A673 (cell line): ENCODE results near the gene PHC2. TPM values are rescaled to one million over a fixed set of nuclear protein-coding genes. Genes with fewer than 3 reads are reported as not detected.

Experiments
- BruUV-seq: library from RNA; stranded (reverse); fragments of 400-500 nt; replicated peaks from 2 replicates; lab custom pipeline; 2021; lab: Mats Ljungman, UMichigan
- CTCF ChIA-PET: fragments of 300-600 bp; sonication (Branson Sonifier 250); formaldehyde crosslinking; loops from one replicate; lab custom pipeline; 2022; ENCODE audit warnings: antibody characterized with exemption; lab: Charles Lee
- POLR2A ChIA-PET: fragments of 300-600 bp; sonication (Branson Sonifier 250); formaldehyde crosslinking; loops from one replicate; lab custom pipeline; 2022; ENCODE audit warnings: antibody characterized with exemption; ENCODE audit not compliant: low non-redundant PET; lab: Charles Lee
- DNase-seq: peaks from one replicate; pipeline ENCODE4 v3.0.0-alpha.2; 2015; ENCODE audit warnings: low spot score
- H3K27ac ChIP-seq: fragments of 200-600 bp; sonication (generic); 2 replicates; pipeline ENCODE4 v1.5.1; 2016; ENCODE audit warnings: mixed run types, low read depth, mild to moderate bottlenecking, mixed read lengths, antibody characterized with exemption, low read length; ENCODE audit not compliant: poor library complexity, severe bottlenecking
- H3K27me3 ChIP-seq: fragments of 200-600 bp; sonication (generic); replicated peaks from 2 replicates; pipeline ENCODE4 v1.6.1; 2017; ENCODE audit warnings: mixed run types, low read depth, mild to moderate bottlenecking, mixed read lengths, antibody characterized with exemption, low read length; ENCODE audit not compliant: insufficient read depth, poor library complexity
- H3K36me3 ChIP-seq: fragments of 200-600 bp; sonication (generic); 2 replicates; pipeline ENCODE4 v1.6.1; 2016; ENCODE audit warnings: mixed run types, mild to moderate bottlenecking, mixed read lengths, antibody characterized with exemption, low read length; ENCODE audit not compliant: insufficient read depth, poor library complexity, severe bottlenecking
- H3K4me1 ChIP-seq: fragments of 200-600 bp; sonication (generic); 2 replicates; pipeline ENCODE4 v1.6.1; 2017; ENCODE audit warnings: mixed run types, mild to moderate bottlenecking, mixed read lengths, antibody characterized with exemption, low read length; ENCODE audit not compliant: insufficient read depth, poor library complexity, severe bottlenecking
- H3K4me3 ChIP-seq: fragments of 200-600 bp; sonication (generic); 2 replicates; pipeline ENCODE4 v1.5.1; 2016; ENCODE audit warnings: low read depth, mixed run types, mild to moderate bottlenecking, mixed read lengths, low read length; ENCODE audit not compliant: poor library complexity, severe bottlenecking
- H3K9me3 ChIP-seq: fragments of 200-600 bp; sonication (generic); 2 replicates; pipeline ENCODE4 v1.6.1; 2016; ENCODE audit warnings: mixed run types, low read depth, mild to moderate bottlenecking, mixed read lengths, antibody characterized with exemption, low read length; ENCODE audit not compliant: poor library complexity, severe bottlenecking
- EZH2 ChIP-seq: fragments of 200-600 bp; sonication (generic); IDR thresholded peaks from 2 replicates; pipeline ENCODE4 v1.6.1; 2017; ENCODE audit warnings: borderline replicate concordance, low read depth, mild to moderate bottlenecking, mixed read lengths, antibody characterized with exemption, low read length; ENCODE audit not compliant: poor library complexity, severe bottlenecking
- intact Hi-C: fragments of 100-400 bp; cut with micrococcal nuclease; formaldehyde crosslinking; loops from one replicate; pipeline ENCODE4 v1.10.0; 2022; ENCODE audit not compliant: unreplicated experiment
- total RNA-seq: library from RNA; stranded (reverse); gene quantifications from 2 replicates; pipeline ENCODE4 v1.2.3, GENCODE V29; 2021
- TF ChIP-seq, protein P1 (sequence below): fragments of 300-800, 200-600 bp; sonication (generic); conservative IDR thresholded peaks from 2 replicates; pipeline ENCODE4 v1.5.1; 2017; ENCODE audit warnings: low read depth, mild to moderate bottlenecking, antibody characterized with exemption, low read length, moderate library complexity, mixed read lengths

The PHC2 gene
- total RNA-seq, 1 experiment from 2014 or later = 136 TPM

DNA sequence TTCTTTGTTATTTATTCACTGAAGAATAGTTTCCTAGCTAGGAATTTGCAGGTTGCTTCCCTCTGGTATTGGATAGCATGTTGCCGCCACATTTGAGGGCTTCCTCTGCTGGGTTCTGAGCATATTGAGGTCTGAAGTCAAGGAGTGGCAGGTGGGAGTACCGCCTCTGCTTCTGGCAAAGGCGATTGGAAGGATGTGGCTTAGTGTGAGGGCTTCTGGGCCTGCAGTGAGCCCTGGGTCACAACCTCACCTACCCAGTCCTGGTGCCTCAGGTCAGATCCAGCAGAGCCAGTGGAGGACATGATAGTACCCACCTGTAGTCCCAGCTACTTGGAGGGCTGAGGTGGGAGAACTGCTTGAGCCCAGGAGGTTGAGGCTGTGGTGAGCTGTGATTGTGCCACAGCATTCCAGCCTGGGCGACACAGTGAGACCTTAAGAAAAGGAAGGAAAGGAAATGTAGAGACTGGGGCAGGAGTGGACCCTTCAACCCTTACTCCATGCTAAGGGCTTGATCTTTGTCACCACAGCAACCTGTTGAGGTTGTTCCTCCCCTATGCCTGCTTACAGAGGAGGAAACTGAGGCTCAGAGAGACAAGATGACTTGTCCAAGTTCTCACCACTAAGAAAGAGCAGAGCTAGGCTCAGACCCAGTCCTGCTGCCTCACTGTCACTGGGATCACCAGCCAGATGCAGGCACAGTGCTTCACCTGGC lies 132.8 kb downstream of the PHC2 start:
- H3K4me1 ChIP-seq = peaks cover 5% of the 10 kb centered on the region
- no peak overlapping the region for H3K4me3 ChIP-seq
- intact Hi-C loops = no loop called here
- POLR2A ChIA-PET = interaction anchor here (0.6 kb wide), 1 partner anchor 41 kb away, joined by 4 read pairs; no protein-coding TSS in a partner anchor
- H3K36me3 ChIP-seq = peaks cover 31% of the 10 kb centered on the region
- CTCF ChIA-PET = interaction anchor here (0.6 to 1.0 kb wide), 2 partner anchors 145 to 153 kb away, joined by 3 to 7 read pairs; no protein-coding TSS in a partner anchor
- TF ChIP-seq, protein P1, sequence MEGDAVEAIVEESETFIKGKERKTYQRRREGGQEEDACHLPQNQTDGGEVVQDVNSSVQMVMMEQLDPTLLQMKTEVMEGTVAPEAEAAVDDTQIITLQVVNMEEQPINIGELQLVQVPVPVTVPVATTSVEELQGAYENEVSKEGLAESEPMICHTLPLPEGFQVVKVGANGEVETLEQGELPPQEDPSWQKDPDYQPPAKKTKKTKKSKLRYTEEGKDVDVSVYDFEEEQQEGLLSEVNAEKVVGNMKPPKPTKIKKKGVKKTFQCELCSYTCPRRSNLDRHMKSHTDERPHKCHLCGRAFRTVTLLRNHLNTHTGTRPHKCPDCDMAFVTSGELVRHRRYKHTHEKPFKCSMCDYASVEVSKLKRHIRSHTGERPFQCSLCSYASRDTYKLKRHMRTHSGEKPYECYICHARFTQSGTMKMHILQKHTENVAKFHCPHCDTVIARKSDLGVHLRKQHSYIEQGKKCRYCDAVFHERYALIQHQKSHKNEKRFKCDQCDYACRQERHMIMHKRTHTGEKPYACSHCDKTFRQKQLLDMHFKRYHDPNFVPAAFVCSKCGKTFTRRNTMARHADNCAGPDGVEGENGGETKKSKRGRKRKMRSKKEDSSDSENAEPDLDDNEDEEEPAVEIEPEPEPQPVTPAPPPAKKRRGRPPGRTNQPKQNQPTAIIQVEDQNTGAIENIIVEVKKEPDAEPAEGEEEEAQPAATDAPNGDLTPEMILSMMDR = no peak
- no peak for TF ChIP-seq EZH2
- no peaks in the 10 kb centered on the region for H3K27me3 ChIP-seq
- DNase-seq = no peak
- BruUV-seq = no TSS peak
- H3K27ac ChIP-seq = no peak overlapping the region
- H3K9me3 ChIP-seq = no peaks in the 10 kb centered on the region

GRCh38 chr1:33296824-33297223 lies 134.1 kb downstream of the PHC2 start:
- Histone ChIP-seq H3K36me3 (peaks cover 31% of the 10 kb centered on the region), H3K27me3 (no peaks in the 10 kb centered on the region), H3K9me3 (no peaks in the 10 kb centered on the region), H3K4me1 (peaks cover 5% of the 10 kb centered on the region), H3K27ac (no peak overlapping the region), H3K4me3 (no peak overlapping the region)
- no peak for DNase-seq
- BruUV-seq = no TSS peak
- ChIA-PET POLR2A (no interaction called here), CTCF (interaction anchor here (2.5 kb wide), 1 partner anchor 174 kb away, joined by 34 read pairs; the partner anchor contains the start of gene ZSCAN20)
- TF ChIP-seq, protein P1 = no peak
- TF ChIP-seq EZH2 = no peak
- intact Hi-C loops = no loop called here

DNA sequence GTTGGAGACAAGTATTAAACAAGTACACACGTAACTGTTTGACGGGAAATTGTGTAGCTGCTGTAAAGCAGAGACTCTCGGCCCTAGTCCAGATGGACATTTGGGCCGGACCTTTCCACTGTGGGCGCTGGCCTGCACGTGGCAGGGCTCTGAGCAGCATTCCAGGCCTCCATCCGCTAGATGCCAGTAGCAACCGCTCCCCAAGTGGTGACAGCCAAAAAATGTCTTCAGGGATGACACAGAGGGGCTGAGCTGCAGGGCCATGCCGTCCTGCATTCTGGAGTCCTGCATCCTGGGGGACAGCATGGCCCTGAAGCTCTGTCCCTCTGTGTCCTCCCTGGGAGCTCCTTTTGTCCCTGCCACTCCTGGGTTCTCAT lies 134.8 kb downstream of the PHC2 start:
- H3K4me1 ChIP-seq = peaks cover 5% of the 10 kb centered on the region
- H3K36me3 ChIP-seq = peaks cover 31% of the 10 kb centered on the region
- no peak for DNase-seq
- no peak overlapping the region for H3K4me3 ChIP-seq
- intact Hi-C loops = no loop called here
- H3K27me3 ChIP-seq = no peaks in the 10 kb centered on the region
- CTCF ChIA-PET = interaction anchor here (0.9 to 2.5 kb wide), 12 partner anchors 18 to 316 kb away, joined by 3 to 34 read pairs (median 6); partner anchors contain the start of gene ZSCAN20
- TF ChIP-seq, protein P1 = no peak
- TF ChIP-seq EZH2 = no peak
- no peak overlapping the region for H3K27ac ChIP-seq
- BruUV-seq = no TSS peak
- POLR2A ChIA-PET = no interaction called here
- H3K9me3 ChIP-seq = no peaks in the 10 kb centered on the region
